Stimulated activated naive B cell treated with anti-CD40 and anti-IgM and Interleukin-4, amounts not matched to agents 10 μg/mL and 1 μg/mL and 100 μg/mL, for 72 hours (primary cell): Measurements from ENCODE around the gene KIAA1328.

Experiments used
- ATAC-seq, 2 donors: fragments of 150-1000 bp; cut with Tn5 transposase; replicated peaks; 2 replicates each; pipeline ENCODE4 v1.10.0; 2021; ENCODE audit warnings: moderate library complexity in 1 of 2
- DNase-seq: peaks from one replicate; pipeline ENCODE4 v3.0.0; 2021
- H3K27ac Mint-ChIP-seq: one replicate; pipeline ENCODE4 v1.8.0; 2022; ENCODE audit warnings: mild to moderate bottlenecking, mixed read lengths
- H3K27me3 Mint-ChIP-seq, 2 donors: one replicate each; pipeline ENCODE4 v1.8.0; 2022; ENCODE audit warnings: mixed read lengths in 2 of 2
- H3K36me3 Mint-ChIP-seq, 2 donors: one replicate each; pipeline ENCODE4 v1.8.0; 2022; ENCODE audit warnings: mixed read lengths in 2 of 2, mild to moderate bottlenecking in 1 of 2
- H3K4me1 Mint-ChIP-seq, 2 donors: one replicate each; pipeline ENCODE4 v1.8.0; 2022; ENCODE audit warnings: mixed read lengths in 2 of 2, mild to moderate bottlenecking in 1 of 2
- H3K4me3 Mint-ChIP-seq, 2 donors: one replicate each; pipeline ENCODE4 v1.8.0; 2022; ENCODE audit warnings: mild to moderate bottlenecking in 2 of 2, mixed read lengths in 2 of 2, moderate library complexity in 1 of 2
- H3K9me3 Mint-ChIP-seq, 2 donors: one replicate each; pipeline ENCODE4 v1.8.0; 2022; ENCODE audit warnings: mixed read lengths in 2 of 2, mild to moderate bottlenecking in 1 of 2

The KIAA1328 gene

DNA sequence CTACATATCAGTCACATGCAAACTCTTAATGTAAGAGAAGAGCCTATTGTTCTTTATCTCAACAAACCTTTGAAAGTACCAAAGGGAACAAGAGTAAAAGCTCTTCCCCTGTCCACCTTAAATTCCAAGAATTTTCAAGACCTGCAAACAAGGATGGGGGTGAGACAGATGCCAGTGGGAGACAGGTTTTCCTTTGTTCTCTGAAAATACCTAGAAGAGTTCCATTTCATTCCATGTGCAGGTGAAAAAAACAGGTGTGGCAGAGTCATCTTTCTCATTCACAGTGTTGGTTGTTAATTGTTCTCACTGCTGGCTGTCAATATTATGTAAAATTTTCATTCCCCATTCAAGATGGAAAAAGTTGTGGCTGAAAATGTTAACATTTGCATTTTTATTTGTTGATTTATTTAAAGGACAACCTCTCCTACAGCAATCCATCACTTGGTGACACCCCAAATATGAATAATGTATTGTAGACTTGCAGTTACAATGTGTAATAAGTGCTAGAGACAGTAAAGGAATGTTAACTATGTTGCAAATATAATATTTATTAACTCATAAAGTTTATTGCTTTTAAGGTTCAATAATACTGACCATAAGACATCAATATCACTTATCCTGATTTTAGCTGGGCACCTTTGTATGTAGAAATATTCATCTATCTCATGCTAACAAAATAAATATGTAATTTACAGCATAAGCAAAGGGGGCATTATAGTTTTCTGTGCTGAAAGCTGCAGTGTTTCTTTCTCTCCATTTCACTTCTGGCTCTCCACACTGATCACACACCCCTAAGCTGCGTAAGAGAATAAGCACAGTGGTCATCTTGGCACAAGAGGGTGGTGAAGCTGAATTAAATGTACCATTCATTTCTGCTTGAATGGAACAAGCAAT is 347.0 kb downstream of the KIAA1328 start:
- no peak for ATAC-seq
- Mint-ChIP-seq H3K9me3 (no peaks in the 10 kb centered on the region), H3K4me1 (no peaks in the 10 kb centered on the region), H3K4me3 (no peak overlapping the region), H3K27me3 (no peaks in the 10 kb centered on the region), H3K36me3 (peaks cover 7 to 18% of the 10 kb centered on the region in 2 donors), H3K27ac (no peak overlapping the region)
- DNase-seq, result no peak

DNA sequence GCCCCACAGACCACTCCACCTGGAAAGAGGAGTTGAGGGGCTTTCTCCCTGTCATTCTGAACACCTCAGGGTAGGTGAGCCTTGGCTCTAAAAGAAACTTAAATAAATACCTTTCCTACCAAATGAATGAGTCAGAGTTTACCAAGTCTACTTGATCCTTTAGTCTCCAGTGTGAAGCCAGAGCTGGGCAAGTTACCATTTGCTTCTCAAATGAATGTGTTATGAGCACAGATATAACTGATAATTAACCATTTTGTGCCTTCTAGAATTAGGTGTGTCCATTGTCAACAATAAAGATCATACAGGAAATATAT is 347.7 kb downstream of the KIAA1328 start:
- Mint-ChIP-seq H3K36me3 (peaks cover 7 to 16% of the 10 kb centered on the region in 2 donors), H3K27me3 (no peaks in the 10 kb centered on the region), H3K4me1 (no peaks in the 10 kb centered on the region), H3K4me3 (no peak overlapping the region), H3K9me3 (no peaks in the 10 kb centered on the region), H3K27ac (no peak overlapping the region)
- no peak for DNase-seq
- no peak for ATAC-seq

DNA sequence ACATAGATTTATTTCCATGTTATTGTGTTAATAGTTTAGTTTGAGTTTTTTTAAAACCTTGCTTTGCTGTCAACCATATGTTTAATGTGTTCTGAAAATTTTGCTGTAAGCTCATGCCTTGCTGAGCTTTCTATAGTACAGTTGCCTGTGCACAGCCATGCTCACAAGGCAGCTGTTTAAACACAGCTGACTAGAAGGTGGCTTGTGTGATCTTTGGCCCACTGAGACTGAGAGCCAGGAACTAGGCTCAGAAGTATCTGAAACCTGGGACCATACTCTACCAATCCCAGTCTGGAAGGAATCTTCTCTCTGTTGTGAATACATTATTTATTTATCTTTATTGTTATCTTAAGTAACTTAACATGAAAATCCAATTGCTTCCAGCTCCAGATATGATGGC is 350.5 kb downstream of the KIAA1328 start:
- Mint-ChIP-seq H3K4me1 (no peaks in the 10 kb centered on the region), H3K4me3 (no peak overlapping the region), H3K27ac (no peak overlapping the region), H3K27me3 (no peaks in the 10 kb centered on the region), H3K36me3 (peaks cover 7 to 12% of the 10 kb centered on the region in 2 donors), H3K9me3 (no peaks in the 10 kb centered on the region)
- no peak for ATAC-seq
- DNase-seq, result no peak

DNA sequence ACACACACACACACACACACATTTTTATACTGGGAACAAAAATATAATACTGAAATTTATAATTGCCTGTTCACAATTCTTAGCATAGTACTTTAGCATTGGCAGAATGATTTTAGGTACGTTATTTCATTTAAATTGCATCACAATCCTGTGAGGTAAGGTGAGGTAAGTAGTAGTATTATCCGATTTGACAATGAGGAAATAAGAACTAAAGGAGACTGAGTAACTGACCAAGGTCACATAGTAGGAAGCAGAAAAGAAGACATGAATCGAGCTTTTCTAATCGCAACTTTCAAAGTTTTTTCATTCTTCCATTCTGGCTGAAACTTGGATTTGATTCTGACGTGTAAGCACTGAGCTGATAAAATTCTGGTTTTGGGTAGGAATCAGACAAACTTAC is 351.2 kb downstream of the KIAA1328 start:
- DNase-seq (no peak), ATAC-seq (no peak)
- Mint-ChIP-seq H3K4me1 (no peaks in the 10 kb centered on the region), H3K9me3 (no peaks in the 10 kb centered on the region), H3K36me3 (peaks cover 3 to 12% of the 10 kb centered on the region in 2 donors), H3K27me3 (no peaks in the 10 kb centered on the region), H3K4me3 (no peak overlapping the region), H3K27ac (no peak overlapping the region)

DNA sequence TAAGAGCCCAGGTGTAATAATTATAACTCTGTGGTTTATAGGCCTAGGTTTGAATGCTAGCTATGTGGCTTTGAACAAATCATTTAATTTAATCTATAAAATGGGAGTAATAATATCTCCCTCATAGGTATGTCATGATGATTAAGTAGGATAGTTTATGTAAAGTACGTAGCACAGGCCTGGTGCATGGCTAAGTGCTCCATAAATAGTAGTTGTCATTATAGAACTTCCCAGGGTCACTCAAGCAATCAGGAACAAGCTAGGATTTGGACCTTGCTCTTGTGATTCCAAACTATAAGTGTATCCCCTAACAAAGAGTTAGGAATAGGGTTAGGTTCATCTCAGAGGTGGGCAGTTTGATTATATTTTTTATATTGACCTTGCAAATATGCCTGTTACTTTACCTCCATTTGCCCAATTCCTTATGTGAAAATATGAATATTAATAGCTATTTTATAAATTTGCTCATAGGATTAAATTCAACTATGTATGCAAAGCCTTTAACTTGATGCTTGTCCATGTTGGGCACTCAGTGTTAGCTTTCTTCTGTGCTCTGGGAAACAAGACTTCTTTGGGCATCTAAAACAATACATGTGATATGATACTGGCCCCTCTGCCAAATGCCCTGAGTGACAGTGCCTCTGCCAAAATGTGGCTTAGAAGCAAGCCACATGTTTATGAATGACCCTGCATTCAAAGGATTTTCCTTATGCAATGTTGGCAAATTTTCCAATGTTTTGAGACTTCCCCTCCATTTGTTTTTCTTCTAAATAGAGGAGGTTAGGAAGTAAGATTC is 353.6 kb downstream of the KIAA1328 start:
- ATAC-seq, result no peak
- Mint-ChIP-seq H3K27me3 (no peaks in the 10 kb centered on the region), H3K9me3 (no peaks in the 10 kb centered on the region), H3K4me3 (no peak overlapping the region), H3K36me3 (peaks cover 0 to 6% of the 10 kb centered on the region in 2 donors), H3K4me1 (no peaks in the 10 kb centered on the region), H3K27ac (no peak overlapping the region)
- no peak for DNase-seq

DNA sequence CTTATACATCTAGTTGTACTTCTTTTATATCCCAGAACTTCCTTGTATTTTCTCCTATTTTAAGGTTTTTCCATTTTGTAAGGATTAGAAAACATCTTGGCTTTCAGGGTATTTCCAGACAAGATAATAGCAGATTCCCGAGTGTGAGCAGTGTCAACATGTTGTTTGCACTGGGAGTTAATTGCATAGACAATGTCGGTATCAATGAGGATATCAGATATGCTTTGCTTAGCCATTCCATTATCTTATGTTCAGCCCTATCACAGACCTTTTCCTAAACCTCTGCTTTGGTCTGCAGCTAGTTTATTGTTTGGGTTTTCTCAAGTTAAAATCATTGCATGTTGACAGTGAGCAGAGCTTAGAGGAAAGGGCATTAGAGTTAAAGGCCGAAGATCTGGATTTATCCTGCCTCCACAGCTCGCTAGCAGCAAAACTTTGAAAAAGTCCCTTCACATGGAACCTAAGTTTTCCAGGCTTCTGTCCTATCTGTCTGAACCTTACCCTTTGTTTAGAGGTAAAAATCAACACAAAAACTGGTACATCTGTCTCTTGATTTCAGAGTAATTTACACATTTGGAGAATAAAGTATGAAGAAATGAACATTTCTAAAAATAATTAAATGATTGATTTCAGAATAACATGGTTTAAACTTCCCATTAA is 355.4 kb downstream of the KIAA1328 start:
- no peaks in the 10 kb centered on the region for H3K27me3 Mint-ChIP-seq
- H3K36me3 Mint-ChIP-seq, result no peaks in the 10 kb centered on the region
- no peak overlapping the region for H3K27ac Mint-ChIP-seq
- ATAC-seq (no peak), DNase-seq (no peak)
- no peaks in the 10 kb centered on the region for H3K9me3 Mint-ChIP-seq
- no peak overlapping the region for H3K4me3 Mint-ChIP-seq
- H3K4me1 Mint-ChIP-seq, result no peaks in the 10 kb centered on the region

DNA sequence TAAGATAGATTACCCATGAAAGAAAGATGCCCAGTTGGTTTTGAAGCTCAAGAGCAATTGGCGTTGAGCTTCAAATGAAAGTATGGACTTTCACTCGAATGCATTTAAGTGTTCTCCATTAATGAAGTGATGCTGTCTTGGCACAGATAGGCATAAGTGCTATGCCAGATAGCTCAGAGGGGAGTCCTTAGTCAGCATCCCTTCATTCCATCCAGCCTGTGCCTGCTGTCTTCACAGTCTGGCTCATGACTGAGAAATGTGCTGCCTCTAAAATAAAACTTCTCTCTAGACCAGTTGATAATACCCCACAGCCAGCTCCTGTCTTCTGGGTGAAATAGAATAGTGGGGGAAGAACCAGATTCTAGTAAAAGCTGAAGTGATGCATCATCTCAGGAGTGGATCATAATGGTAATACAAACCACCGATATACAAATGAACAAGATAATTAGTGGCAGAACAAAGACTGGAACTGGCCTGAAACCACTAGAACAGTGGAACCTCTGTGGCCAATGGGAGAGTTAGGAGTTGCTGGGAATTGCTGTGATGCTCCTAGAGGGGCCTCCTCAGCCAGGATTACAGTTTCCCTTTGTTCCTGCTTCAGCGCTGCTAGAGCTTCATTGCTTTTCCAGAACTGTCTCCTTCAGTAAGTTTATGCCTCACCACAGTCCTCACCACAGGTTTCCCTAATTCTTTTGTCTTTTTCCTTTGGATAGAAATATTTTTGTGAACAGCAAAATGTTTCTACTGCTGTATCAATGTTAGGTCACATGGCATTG is 359.3 kb downstream of the KIAA1328 start:
- no peak overlapping the region for H3K4me3 Mint-ChIP-seq
- no peak for DNase-seq
- peaks cover 0 to 4% of the 10 kb centered on the region in 2 donors for H3K36me3 Mint-ChIP-seq
- H3K27me3 Mint-ChIP-seq, result no peaks in the 10 kb centered on the region
- no peak overlapping the region for H3K27ac Mint-ChIP-seq
- no peaks in the 10 kb centered on the region for H3K9me3 Mint-ChIP-seq
- no peaks in the 10 kb centered on the region for H3K4me1 Mint-ChIP-seq
- no peak for ATAC-seq

DNA sequence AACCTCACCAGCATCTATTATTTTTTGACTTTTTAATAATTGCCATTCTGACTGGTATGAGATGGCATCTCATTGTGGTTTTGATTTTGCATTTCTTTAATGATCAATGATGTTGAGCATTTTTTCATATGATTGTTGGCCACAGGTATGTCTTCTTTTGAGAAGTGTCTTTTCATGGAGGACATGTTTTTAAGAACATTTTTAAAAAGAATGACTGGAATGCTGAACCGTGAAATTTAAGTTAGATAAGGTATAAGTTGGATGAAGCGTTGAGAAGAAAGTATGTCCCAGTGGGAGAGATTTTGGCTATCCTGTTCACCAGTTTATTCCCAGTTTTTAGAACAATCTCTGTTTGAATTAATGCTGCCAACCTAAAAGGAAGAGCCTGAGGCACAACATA is 370.8 kb downstream of the KIAA1328 start:
- H3K4me3 Mint-ChIP-seq, result no peak overlapping the region
- H3K36me3 Mint-ChIP-seq, result peaks cover 13 to 31% of the 10 kb centered on the region in 2 donors
- H3K27ac Mint-ChIP-seq, result no peak overlapping the region
- H3K4me1 Mint-ChIP-seq, result no peaks in the 10 kb centered on the region
- DNase-seq (no peak), ATAC-seq (no peak)
- peaks cover 9 to 14% of the 10 kb centered on the region in 2 donors for H3K9me3 Mint-ChIP-seq
- no peaks in the 10 kb centered on the region for H3K27me3 Mint-ChIP-seq

DNA sequence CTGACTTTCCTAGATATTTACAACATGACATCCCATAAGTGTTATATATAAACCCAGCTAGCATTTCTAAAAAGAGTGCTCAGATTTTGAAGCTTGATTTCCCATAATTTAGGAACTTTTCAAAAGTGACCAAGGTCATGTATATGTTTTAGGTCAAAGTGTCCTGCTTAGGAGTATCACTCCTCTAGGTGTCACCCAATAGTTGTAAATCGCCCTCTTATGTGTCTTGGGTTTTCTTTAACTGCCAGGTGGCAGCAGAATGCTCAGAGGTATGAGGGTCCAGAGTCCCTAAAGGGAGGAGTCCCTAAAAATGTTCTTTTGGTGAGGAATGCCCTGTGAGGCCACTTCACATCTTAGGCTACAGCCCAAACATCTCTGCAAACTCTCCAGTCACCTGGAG is 378.4 kb downstream of the KIAA1328 start:
- no peaks in the 10 kb centered on the region for H3K27me3 Mint-ChIP-seq
- no peak for ATAC-seq
- no peaks in the 10 kb centered on the region for H3K4me1 Mint-ChIP-seq
- H3K9me3 Mint-ChIP-seq, result peaks cover 0 to 2% of the 10 kb centered on the region in 2 donors
- DNase-seq, result no peak
- peaks cover 3 to 5% of the 10 kb centered on the region in 2 donors for H3K36me3 Mint-ChIP-seq
- no peak overlapping the region for H3K4me3 Mint-ChIP-seq
- no peak overlapping the region for H3K27ac Mint-ChIP-seq

DNA sequence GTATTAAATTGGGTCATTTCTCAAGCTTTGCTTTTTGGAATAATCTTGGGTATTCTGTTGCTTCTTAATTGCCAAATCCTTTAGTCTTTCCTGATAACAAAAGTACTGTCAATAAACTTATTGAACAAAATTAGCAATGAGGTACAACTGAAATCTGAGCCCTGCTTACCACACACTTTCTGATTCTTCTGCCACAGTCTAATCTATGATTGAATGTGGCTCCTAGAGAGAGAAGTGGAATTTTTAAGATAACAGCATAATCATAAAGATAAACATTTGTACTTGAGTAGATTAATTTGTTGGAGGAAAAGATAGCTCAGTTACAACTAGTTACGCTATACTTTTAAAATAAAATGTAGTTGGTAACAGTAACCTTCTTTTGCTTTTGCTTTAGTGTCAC is 381.9 kb downstream of the KIAA1328 start:
- no peak for ATAC-seq
- peaks cover 2 to 4% of the 10 kb centered on the region in 2 donors for H3K36me3 Mint-ChIP-seq

DNA sequence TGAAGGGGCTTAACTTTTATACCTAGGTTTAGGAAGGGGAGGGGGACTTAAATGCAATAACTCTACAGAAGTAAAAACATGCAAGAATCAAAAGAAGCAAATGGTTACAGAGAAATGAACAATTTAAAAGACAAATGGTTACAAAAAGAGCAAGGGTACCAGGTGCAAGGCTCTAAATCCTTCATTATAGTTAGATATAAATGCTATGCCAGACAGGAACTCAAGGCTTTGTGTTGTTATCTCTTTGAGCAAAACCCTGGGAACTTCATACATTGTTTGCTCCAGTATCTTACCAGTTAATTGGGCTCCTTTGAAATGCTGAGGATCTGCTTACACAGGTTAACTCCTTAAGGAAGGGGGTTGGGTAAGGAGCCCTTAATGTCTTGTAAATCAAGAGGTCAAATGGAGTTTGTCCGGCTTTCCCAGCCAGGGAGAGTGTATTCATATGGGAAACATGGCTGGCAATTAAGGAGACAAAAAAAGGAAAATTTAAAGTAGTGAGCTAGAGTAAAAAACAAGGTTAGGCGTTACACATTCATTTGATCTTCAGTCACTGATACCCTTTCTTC is 389.2 kb downstream of the KIAA1328 start:
- Mint-ChIP-seq H3K4me1 (peaks cover 0 to 2% of the 10 kb centered on the region in 2 donors), H3K36me3 (peaks cover 7 to 19% of the 10 kb centered on the region in 2 donors), H3K27me3 (no peaks in the 10 kb centered on the region), H3K27ac (no peak overlapping the region), H3K9me3 (peaks cover 3 to 11% of the 10 kb centered on the region in 2 donors), H3K4me3 (no peak overlapping the region)
- ATAC-seq, result no peak
- no peak for DNase-seq

More for the DNA sequence above, 381.9 kb downstream of the KIAA1328 start:
- DNase-seq, result no peak
- Mint-ChIP-seq H3K27me3 (no peaks in the 10 kb centered on the region), H3K27ac (no peak overlapping the region), H3K4me1 (no peaks in the 10 kb centered on the region), H3K9me3 (peaks cover 3 to 7% of the 10 kb centered on the region in 2 donors), H3K4me3 (no peak overlapping the region)

DNA sequence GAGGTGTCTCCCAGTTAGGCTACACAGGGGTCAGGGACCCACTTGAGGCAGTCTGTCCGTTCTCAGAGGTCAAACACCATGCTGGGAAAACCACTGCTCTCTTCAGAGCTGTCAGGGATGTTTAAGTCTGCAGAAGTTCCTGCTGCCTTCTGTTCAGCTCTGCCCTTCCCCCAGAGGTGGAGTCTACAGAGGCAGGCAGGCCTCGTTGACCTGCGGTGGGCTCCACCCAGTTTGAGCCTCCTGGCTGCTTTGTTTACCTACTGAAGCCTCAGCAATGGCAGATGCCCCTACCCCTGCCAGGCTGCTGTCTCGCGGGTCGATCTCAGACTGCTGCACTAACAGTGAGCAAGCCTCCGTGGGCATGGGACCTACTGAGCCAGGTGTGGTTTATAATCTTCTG is 390.3 kb downstream of the KIAA1328 start:
- no peak overlapping the region for H3K27ac Mint-ChIP-seq
- ATAC-seq, result no peak

DNA sequence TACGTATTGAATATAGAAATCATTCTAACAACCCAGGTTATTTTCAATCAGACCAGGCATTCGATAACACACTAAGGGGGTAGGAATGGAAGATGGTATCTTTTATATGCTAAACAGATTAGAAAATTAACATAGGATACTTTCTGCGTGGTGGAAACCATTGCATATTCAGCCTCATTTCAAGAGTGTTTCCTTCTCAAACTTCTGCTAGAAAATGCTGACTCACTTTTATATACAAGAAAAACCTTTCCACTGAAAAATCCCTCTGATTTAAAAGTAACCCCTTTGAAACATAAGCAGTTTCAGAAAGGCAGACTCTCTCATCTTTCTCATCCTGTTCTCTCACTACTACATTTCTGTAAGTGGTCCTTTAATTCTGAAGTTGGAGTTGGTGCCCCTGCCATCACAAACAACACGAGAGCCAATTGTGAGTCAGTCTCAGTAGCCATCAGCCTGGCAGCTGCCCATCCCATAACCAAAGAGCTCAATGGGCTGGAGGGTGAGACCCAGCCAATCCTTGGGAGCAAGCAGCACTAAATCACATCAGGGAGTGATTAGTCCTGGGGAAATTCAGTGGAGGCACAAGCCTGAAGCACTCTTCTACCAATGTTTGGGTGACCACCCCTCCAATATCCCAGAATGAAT is 393.5 kb downstream of the KIAA1328 start:
- H3K9me3 Mint-ChIP-seq, result no peaks in the 10 kb centered on the region
- peaks cover 12 to 17% of the 10 kb centered on the region in 2 donors for H3K4me1 Mint-ChIP-seq
- no peak for ATAC-seq
- H3K4me3 Mint-ChIP-seq, result no peak overlapping the region
- DNase-seq, result no peak
- H3K36me3 Mint-ChIP-seq, result peaks cover 3 to 17% of the 10 kb centered on the region in 2 donors
- H3K27ac Mint-ChIP-seq, result no peak overlapping the region
- no peaks in the 10 kb centered on the region for H3K27me3 Mint-ChIP-seq

More for the DNA sequence above, 390.3 kb downstream of the KIAA1328 start:
- Mint-ChIP-seq H3K9me3 (peaks cover 0 to 7% of the 10 kb centered on the region in 2 donors), H3K4me1 (peaks cover 0 to 2% of the 10 kb centered on the region in 2 donors), H3K27me3 (no peaks in the 10 kb centered on the region), H3K4me3 (no peak overlapping the region), H3K36me3 (peaks cover 4 to 19% of the 10 kb centered on the region in 2 donors)
- no peak for DNase-seq
